Caki2 (cell line): ENCODE data around the gene VHLL. TPM values are rescaled to one million over a fixed set of nuclear protein-coding genes. Genes with fewer than 3 reads are reported as not detected.
"Not testable (repeated sequence)": the region's sequence is repeated elsewhere in the genome, so short reads cannot be mapped to it uniquely, and the experiment has no call there.

ENCODE experiments used
- DNase-seq: peaks from one replicate; pipeline ENCODE4 v3.0.0-alpha.2; 2015; ENCODE audit warnings: low read depth
- in situ Hi-C: cut with HindIII; loops from 2 replicates; pipeline ENCODE4 v1.10.0; 2016; ENCODE audit warnings: low sequenced_read_pairs, low pct_unique_long_range_greater_than_20kb, mixed read lengths
- total RNA-seq: library from RNA; depleted of rRNA; stranded (reverse); fragments of >200 nt; shearing (Covaris generic); gene quantifications from 2 replicates; pipeline ENCODE4 v1.2.3, GENCODE V29; 2014; ENCODE audit warnings: low replicate concordance; rRNA removed

Gene VHLL
- total RNA-seq = not detected in 2 replicates

GRCh38 chr1:156298852-156299357 lies at the start of gene VHLL:
VHLL (minus strand) TSS chr1:156299307; CDS start chr1:156299189, 118 bp downstream.
- in situ Hi-C loops = no loop called here
- no peak for DNase-seq

- no peak for DNase-seq
- in situ Hi-C loops = no loop called here
Measured at GRCh38 chr1:156347331-156347730, 48.2 kb upstream of the VHLL start.

- in situ Hi-C loops = no loop called here
- DNase-seq = no peak
Measured at GRCh38 chr1:156346636-156347035, 47.5 kb upstream of the VHLL start.

GRCh38 chr1:156346035-156346434 lies 46.9 kb upstream of the VHLL start:
- DNase-seq, in situ Hi-C loops: not testable (repeated sequence)

GRCh38 chr1:156344409-156344808 lies 45.3 kb upstream of the VHLL start:
- in situ Hi-C loops = no loop called here

GRCh38 chr1:156342166-156342955 lies 43.3 kb upstream of the VHLL start:
- in situ Hi-C loops = no loop called here
- no peak for DNase-seq

More at GRCh38 chr1:156344409-156344808, 45.3 kb upstream of the VHLL start:
- DNase-seq = no peak

- in situ Hi-C loops = no loop called here
- peak; percentile 100 for DNase-seq
Measured at GRCh38 chr1:156338180-156338976, 39.3 kb upstream of the VHLL start, which contains the start of the genes CCT3 and TSACC. CCT3 (minus strand) TSS chr1:156338292; CDS start chr1:156338184, 108 bp downstream. TSACC (plus strand) TSS chr1:156338526; CDS start chr1:156339758, 1,232 bp downstream.

GRCh38 chr1:156337888-156338179 lies 38.7 kb upstream of the VHLL start:
- in situ Hi-C loops = no loop called here
- no peak for DNase-seq

GRCh38 chr1:156337052-156337887 lies 38.2 kb upstream of the VHLL start:
- in situ Hi-C loops = no loop called here
- DNase-seq = peak; percentile 25

- in situ Hi-C loops = no loop called here
- no peak for DNase-seq
Measured at GRCh38 chr1:156336242-156336641, 37.1 kb upstream of the VHLL start.

GRCh38 chr1:156323179-156323578 lies 24.1 kb upstream of the VHLL start:
- in situ Hi-C loops, DNase-seq: not testable (repeated sequence)

GRCh38 chr1:156320560-156320959 lies 21.5 kb upstream of the VHLL start:
- in situ Hi-C loops = no loop called here

GRCh38 chr1:156319664-156320063 lies 20.6 kb upstream of the VHLL start:
- peak; percentile 22 for DNase-seq
- in situ Hi-C loops = no loop called here

More at GRCh38 chr1:156320560-156320959, 21.5 kb upstream of the VHLL start:
- no peak for DNase-seq

- in situ Hi-C loops = no loop called here
- no peak for DNase-seq
Measured at GRCh38 chr1:156316909-156317308, 17.8 kb upstream of the VHLL start.

GRCh38 chr1:156310962-156311361 lies 11.9 kb upstream of the VHLL start:
- DNase-seq = no peak
- in situ Hi-C loops = no loop called here

- DNase-seq = peak; percentile 21
- in situ Hi-C loops = no loop called here
Measured at GRCh38 chr1:156308078-156308477, 9.0 kb upstream of the VHLL start.

- in situ Hi-C loops = no loop called here
- DNase-seq = no peak
Measured at GRCh38 chr1:156305215-156305614, 6.1 kb upstream of the VHLL start.

GRCh38 chr1:156303241-156303640 lies 4.1 kb upstream of the VHLL start:
- in situ Hi-C loops = no loop called here
- no peak for DNase-seq
